Stimulated activated CD8-positive, alpha-beta memory T cell treated with anti-CD3 and anti-CD28 coated beads, Interleukin-15, amount 100 ng/mL, for 48 hours (primary cell): ENCODE data around the gene PSAT1.
"Not testable (repeated sequence)": the region's sequence is repeated elsewhere in the genome, so short reads cannot be mapped to it uniquely, and the experiment has no call there.

Experiments used
- DNase-seq, 2 donors: peaks; one replicate each; pipeline ENCODE4 v3.0.0-alpha.2; 2020; ENCODE audit warnings: low read depth in 2 of 2

The PSAT1 gene

DNA sequence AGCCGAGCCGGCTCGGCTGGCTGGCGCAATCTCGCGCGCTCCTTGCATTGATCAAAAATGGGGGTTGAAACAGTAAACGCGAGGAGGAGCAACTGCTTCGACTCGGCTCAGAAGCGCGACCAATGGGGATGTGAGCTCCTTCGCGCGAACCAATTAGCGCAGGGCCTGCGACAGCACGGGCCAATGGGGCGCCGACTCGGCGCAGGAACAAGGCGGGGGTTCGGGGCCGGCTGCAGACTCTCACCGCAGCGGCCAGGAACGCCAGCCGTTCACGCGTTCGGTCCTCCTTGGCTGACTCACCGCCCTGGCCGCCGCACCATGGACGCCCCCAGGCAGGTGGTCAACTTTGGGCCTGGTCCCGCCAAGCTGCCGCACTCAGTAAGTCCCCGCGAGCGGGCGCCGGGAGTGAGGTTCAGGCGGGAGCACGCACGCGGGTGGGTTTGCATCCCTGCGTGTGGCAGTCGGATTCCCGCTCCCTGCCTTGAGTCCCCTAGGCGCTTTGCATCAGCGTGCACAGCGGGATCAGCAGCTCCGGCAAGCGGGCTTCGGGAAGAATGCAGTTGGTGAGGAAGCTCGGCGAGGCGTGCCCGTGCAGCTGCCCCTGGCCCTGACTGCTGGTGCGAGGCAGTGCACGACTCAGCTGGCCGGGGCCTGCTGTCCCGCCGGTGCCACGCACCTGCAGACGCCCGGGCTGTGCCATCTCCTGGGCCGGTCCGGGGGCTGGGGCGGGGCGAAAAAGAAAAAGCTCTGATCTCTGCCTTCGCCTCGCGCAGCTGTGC is at the start of gene PSAT1:
PSAT1 (plus strand) TSS at position 233 of the 779 bp plus-strand sequence; CDS start at position 319, 86 bp downstream.
- DNase-seq: peak; percentile 87 to 90

- no peak for DNase-seq
These were observed 48.3 kb upstream of the PSAT1 start for GRCh38 chr9:78248635-78249034.

GRCh38 chr9:78249542-78249941 is 47.4 kb upstream of the PSAT1 start:
- DNase-seq: no peak

DNA sequence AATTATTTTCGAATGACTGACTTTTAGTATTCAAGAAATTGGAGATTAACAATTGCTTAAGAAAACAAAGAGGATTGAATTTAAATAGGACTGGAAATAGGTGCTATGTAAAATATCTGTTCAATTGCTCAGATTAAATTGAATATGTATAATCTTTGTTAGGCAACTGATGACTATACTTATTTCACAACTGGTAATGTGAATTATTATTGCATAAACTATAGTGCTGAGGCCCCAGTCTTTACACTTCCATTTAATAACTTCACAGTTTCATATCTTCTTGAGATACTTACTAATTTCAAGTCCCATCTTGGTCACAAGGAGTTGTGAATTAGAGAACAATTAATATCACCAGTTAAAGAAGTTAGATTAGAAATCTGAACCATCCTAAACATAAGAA is 44.3 kb upstream of the PSAT1 start:
- DNase-seq: no peak

GRCh38 chr9:78253285-78253684 is 43.6 kb upstream of the PSAT1 start:
- DNase-seq: no peak

DNA sequence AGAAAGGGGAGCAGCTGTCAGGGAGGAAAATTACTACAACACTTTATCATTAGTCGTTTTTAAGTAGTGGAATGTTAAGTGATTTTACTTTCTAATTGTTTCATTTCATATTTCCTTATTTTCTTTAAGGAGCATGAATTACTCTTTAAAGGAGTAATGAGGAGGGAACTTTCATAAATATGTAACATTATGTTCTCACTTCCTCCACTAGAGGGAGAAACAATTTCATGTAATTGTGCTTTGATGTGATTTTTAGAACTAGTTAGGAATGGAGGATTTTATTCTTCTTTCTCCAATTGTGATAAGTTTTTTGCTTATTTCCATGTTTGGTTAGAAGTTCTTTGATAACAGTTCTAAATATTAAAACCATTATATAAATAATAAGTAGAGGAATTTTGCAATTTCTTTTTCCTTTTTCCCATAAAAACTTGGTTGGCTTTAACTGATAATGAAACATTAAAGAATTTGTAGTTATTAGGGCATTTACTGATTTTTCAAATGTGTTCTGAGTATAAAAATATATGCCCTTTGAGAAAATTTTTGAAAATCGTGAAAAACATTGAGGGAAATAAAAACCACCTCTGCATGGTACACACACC is 35.4 kb upstream of the PSAT1 start:
- DNase-seq: no peak

DNA sequence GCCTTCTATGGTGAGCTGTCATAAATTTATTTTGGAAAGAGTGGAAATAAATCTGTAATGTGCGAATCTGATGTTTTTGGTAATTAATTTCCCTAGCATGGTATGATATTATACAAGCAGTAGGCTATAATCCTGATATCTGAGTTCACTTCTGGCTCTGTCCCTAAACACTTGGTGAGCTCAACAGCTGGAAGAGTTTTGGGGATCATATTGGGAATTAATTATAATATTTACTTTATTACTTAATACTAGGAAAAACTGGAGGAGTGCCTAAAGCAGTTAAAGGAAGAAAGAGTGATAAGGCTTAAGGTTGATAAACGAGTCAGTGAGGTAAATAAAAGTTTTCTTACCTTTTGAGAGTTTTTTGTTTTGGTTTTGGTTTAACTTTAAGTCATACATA is 34.3 kb upstream of the PSAT1 start:
- no peak for DNase-seq

DNA sequence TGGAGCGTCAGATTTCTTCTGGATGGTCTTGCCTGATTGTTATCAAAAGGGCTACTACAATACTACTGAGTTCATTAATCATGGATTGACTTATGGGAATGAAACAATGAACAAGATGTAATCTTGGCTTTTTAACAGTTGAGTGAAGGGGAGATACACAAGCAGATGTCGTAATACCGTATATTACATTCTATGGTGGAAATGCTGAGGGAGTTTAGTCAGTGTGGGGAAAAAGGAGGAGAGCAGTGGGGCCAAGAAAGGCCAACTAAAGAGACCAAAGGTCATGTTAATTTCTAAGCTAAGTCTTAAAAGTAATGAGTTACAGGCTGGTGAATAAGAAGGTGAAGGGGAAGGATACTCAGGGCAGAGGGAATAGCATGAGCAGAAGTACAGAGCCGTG is 29.0 kb upstream of the PSAT1 start:
- no peak for DNase-seq

- DNase-seq: no peak
These were observed 27.1 kb upstream of the PSAT1 start for GRCh38 chr9:78269784-78270183.

DNA sequence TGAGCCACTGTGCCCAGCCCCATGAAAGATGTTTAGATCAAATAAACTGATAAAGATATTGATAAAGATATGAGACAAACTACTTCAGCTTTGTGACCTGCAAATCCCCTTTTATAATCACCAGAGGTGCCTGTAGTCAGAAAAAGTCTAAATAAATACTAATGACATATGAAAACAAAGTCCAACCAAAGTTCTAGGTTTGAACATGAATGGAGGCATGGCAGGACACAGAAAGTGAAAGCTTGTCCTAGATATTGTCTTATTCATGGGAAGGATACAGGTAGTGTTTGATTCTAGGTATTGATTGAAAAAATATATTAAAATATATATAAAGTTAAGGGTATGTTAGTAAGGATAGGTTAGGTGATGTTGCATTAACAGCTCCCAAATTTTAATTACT is 24.6 kb upstream of the PSAT1 start:
- DNase-seq: no peak

DNA sequence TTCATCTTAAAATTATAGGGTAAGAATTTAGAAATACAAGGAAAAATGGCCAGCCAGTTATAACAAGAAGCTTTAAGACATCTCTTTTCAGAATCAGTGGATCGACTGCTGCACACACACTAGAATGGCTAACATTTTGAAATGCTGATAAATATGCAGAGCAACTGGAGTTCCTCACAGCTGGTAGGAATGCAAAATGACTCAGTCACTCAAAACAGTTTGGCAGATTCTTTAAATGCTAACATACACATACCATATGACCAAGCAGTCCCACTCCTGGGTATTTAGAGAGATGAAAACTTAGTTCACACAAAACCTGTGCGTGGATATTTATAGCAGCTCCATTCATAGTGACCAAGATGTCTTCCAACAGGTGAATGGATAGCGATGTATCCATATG is 23.2 kb upstream of the PSAT1 start:
- DNase-seq: no peak

DNA sequence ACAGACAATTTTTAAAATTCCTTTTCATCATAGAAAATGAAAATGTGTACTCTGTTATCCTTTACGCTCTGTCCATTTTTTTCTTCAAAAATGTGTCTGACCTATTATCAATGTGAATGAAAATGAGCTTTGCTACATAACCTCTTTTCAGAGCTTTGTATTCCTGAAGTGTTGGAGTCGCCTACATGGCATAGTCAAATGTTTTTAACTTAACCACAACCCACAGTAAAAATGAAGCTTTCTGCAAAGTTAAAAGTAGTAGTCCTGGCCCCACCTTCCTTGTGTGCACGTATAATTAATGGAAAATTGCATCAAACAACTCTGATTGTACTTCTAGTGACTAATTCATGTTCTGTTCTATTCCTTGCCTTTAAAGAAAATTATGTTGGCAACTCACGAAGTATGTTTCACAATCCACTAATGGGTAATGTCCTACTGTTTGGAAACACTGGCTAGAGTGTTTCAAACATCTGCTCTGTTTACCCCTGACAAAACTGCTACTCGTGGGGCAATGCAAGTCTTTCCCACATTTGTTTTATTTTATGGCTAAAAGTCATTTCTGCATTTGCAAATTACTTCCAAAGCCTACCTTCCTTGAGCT is 18.6 kb upstream of the PSAT1 start:
- DNase-seq: no peak

GRCh38 chr9:78278801-78279200 is 18.1 kb upstream of the PSAT1 start:
- no peak for DNase-seq

- no peak for DNase-seq
These were observed 15.8 kb upstream of the PSAT1 start for GRCh38 chr9:78280982-78281668.

DNA sequence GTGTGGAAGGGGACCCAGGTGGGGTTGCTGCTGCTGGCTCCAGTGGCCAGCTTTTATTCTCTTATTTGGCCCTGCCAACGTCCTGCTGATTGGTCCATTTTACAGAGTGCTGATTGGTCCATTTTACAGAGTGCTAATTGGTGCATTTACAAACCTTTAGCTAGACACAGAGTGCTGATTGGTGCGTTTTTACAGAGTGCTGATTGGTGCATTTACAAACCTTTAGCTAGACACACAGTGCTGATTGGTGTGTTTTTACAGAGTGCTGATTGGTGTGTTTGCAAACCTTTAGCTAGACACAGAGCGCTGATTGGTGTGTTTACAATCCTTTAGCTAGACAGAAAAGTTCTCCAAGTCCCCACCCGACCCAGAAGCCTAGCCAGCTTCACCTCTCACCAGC is 12.7 kb upstream of the PSAT1 start:
- DNase-seq: not testable (repeated sequence)

DNA sequence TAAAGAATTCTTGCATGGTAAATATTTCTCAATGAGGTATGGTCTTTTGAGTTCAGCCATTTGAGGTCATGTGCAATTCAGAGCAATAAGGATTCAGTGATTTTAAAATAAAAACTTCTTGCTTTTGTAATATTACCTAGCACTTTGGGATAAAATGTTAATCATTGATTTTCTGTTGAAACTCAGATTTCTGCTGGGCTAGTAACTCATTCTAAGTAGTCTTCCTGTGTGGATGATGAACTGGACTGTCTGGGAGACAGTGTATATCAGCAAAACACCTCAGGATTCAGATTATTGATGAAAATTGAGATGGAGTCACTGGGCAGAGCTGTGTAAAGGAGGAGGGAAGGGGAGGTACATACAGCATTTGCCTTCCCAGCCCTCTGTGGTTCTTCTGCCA is 10.8 kb upstream of the PSAT1 start:
- no peak for DNase-seq

DNA sequence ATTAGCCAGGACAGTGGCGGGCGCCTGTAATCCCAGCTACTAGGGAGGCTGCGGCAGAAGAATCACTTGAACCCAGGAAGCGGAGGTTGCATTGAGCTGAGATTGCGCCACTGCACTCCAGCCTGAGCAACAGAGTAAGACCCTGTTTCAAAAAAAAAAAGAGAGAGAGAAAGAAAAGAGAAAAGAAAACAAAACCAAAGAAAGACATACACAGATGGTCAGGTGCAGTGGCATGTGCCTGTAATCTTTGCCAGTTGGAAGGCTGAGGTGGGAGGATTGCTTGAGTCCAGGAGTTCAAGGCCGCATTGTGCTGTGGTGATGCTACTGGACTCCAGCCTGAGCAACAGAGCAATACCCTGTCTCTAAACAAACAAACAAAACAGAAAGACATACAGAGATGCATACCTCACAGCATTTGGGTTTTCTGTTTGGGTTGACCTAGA is 10.0 kb upstream of the PSAT1 start:
- DNase-seq: no peak

- DNase-seq: no peak
These were observed 8.6 kb upstream of the PSAT1 start for GRCh38 chr9:78288214-78288892.

DNA sequence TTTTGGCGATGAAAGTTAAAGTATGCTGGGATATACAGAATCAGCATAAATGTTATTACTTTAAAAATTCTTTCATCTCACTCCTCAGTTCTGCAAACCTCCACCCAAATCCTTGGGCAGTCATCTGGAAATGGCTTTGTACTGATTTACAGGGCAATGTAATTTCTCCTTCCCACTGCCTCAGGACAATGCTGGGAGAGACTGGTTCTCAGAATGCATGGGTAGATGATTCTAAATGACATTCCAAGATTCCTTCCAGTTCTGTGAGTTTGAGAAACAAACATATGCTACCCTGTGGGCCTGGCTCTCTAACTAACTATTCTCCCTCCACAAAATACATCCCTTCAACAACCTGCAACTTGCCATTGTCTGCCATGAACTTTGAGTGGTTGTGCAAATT is 7.5 kb upstream of the PSAT1 start:
- no peak for DNase-seq

DNA sequence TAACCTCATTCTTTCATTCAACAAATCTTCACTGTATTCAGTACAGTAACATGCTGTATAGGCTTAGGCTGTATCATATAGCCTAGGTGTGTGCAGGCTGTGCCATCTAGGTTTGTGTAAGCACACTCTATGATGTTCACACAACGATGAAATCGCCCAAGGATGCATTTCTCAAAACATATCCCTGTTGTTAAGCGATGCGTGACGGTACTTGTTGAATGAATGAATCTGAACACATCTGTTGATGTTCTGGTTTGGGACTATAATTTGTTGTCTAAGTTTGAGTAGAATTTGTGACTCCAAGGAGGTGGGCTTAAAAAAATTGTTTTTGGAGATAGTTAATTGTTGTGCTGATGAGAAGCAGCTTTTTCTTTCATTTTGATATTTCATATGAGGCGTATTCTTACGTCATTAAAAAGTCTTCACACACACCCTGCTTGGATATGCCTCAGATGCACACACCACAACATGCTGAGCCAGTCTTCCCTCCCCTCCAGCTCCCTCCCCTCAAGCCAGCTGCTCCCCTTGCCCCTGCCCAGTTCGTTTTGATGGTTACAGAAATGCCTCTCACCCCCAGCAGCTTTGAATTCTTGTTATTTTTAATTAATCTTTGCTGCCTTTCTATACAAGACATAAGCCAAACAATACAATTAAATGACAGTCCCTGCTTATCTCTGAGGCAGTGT is 5.5 kb upstream of the PSAT1 start:
- DNase-seq: no peak

DNA sequence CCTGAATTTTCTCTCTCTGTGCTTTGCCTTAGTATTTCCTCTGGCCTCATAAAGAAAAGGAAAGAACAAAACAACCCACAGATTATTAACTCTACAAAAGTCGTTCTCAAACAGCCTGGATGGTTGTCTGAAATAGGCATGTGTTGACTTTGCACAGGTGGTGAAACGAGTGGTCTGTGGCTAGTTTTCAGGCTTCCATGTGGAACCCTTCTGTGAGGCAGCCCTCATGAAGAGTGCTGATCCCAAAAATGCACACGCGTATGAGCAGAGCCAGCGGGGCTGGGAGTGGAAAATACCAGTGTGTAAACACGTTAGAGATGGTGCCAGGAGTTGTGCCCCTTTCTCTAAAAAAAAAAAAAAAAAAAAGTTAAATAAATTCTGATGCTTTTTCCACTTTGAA is 4.9 kb upstream of the PSAT1 start:
- no peak for DNase-seq
